GM18519 (cell line): ENCODE results near the gene PRKCQ.
"Not testable (repeated sequence)": the region's sequence is repeated elsewhere in the genome, so short reads cannot be mapped to it uniquely, and the experiment has no call there.

Experiments used
- ATAC-seq: cut with Tn5 transposase; IDR thresholded peaks from one replicate; pipeline ENCODE4 v1.9.1; 2021; ENCODE audit warnings: mild to moderate bottlenecking, moderate library complexity; ENCODE audit not compliant: unreplicated experiment, low FRiP score

The PRKCQ gene

GRCh38 chr10:6497620-6498019 is 82.5 kb downstream of the PRKCQ start:
- ATAC-seq, result no peak

DNA sequence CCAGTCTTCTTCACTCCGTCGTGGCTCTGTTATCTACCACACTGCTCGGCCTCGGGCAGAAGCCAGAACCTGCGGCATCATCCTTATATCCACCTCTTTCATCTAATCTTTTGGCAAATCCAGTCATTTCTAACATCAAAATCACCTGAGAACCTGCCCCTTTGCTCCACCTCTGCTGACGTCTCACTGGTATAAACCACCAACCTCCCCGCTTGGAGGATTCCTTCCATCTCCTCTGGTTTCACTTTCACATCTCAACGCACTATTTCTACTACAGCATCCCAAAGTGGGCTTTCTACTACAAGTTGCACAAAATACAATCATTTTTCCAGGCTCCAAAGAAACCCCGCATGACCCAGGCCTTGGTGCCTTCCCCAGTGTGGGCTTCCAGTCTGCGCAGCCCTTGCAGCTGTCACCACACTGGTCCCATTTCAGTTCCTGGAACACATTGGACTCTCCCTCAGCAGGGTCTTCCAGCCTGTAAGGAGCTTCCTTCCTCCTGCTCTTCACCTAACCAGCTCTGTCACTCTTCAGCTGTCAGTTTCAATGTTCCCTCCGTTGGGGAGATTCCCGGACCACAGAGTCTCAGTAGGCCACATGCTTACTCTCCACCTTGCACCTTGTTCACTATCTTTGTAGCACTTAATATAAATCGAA is 85.0 kb downstream of the PRKCQ start:
- ATAC-seq, result no peak

- no peak for ATAC-seq
Observed at GRCh38 chr10:6494442-6494819, 85.6 kb downstream of the PRKCQ start.

DNA sequence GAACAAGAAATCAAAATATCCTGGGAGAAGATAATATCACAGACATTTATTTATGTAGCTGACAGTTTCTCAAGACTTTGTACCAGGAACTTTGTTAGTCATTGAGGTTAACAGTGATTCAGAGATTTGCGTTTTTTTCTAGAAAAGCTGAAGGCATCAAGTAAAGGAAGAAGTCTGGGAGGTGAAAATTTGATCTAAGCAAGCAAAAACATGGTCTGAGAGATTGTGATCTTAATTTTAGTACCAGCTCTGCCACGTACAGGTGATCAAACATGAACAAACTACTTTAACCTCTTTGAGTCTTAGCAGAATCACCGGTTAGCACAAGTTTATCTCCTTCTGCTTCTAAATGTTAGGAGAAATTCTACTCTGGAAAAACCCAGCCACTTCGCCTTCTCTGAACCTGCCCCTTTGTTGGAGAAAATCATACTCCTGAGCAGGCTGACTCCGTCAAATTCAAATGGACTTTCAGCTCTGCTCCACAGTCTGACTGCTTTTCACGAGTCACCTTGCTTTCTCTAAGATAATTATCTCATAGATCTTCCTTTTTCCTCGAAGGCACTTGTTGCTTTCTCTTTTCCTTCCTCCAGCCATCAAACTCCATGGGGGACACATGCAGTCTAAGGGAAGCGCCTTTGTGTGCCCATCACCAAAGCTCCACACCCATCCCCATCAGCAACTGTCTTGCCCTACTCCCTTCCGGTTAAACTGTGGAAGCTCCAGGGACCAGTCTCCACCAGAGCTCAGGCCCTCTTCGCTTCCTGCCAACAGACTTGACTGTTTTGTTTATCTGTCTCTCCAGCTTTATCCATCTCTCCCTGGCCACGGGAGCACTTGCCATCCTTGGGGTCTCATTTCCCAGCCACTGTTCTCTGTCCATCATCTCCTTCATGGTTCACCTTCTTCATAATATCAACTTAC is 86.3 kb downstream of the PRKCQ start:
- ATAC-seq, result no peak

GRCh38 chr10:6492896-6493295 is 87.2 kb downstream of the PRKCQ start:
- no peak for ATAC-seq

DNA sequence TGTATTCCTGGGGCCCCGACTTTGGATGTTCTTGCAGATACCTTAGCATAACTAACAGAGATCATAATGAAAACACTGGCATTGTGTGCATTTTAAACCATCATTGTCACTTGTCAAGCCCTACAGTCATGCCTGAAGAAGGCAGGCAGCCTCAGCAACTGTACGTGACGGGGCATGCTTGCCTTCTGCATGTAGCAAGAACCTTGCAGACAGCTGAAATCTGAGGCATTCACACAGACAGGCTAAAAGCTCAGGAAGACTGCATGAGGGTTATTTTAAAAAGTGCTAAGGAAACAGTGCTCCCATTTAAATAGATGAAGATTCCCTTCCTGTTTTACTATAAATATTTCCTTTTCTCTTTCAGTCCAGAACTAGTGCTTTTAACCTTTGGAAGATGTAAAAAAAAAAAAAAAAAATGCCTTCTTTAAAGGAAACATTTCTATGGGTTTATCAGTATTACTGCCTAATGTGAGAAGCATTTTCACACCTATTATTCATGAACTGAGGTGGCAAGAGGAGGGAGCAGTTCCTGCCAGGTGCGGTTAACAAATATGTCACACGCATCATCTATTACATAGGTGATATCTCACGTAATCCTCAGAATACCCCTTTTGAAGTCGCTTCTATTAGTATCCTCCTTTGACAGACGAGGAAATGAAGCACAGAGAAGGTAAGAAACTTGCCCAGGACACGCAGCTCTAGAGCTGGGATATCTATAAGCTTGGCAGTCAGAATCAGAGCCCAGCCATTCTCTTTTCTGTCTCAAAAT is 88.1 kb downstream of the PRKCQ start:
- no peak for ATAC-seq

DNA sequence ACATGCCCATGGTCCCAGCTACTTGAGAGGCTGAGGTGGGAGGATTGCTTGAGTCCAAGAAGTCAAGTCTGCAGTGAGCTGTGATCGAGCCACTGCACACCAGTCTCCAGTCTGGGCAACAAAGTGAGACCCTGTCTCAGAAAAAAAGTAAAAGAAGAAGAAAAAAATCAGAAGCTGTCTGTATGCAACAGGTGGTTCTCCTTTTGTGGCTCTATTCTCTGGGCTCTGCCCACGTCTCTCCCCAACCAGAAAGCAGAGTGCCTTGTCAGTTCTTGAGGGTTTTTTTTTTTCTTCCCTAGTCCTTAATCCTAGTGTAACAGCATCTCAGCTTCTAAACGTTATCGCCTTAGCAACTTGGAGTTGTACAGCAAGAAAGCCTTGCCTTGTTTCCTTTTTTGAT is 89.5 kb downstream of the PRKCQ start:
- no peak for ATAC-seq

GRCh38 chr10:6487920-6488319 is 92.2 kb downstream of the PRKCQ start:
- no peak for ATAC-seq

DNA sequence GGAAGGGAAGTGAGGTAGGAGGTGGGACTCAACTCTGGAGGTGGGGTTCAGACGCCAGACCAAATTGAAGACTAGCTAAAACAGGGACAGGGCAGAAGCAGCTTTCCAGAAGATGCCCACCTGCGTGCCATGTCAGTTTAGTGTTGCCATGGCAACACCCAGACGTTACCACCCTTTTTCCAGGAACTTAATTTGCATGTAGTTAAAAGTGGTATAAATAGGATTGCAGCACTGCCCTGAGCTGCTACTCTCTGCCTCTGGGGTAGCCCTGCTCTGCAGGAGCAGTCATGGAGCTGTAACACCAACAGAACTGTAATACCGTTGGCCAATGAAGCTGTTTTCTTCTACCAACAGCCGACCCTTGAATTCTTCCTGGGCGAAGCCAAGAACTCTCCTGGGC is 93.8 kb downstream of the PRKCQ start:
- no peak for ATAC-seq

GRCh38 chr10:6482737-6483357 is 97.2 kb downstream of the PRKCQ start:
- no peak for ATAC-seq

GRCh38 chr10:6478722-6479121 is 101.4 kb downstream of the PRKCQ start:
- ATAC-seq, result no peak

GRCh38 chr10:6476989-6477388 is 103.1 kb downstream of the PRKCQ start:
- no peak for ATAC-seq

DNA sequence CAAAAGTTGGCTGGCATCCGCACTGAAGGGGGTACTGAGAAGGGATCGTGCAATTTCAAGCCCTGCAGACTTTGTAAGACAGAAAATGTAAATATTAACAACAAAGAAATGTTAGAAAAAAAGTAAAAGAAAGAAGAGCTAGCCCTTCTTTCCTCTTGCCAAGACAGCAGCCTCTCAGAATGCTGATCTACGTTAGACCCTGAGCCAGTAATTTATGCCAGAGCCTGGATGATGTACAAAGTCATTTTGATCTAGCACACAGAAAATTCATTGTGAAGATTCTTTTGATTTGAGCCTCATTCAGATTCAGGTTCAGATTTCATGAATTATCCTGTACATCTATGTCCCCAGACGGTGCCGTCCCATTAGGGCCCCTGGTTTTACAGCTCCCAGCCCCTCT is 105.2 kb downstream of the PRKCQ start:
- ATAC-seq, result no peak

- peak; percentile 80 for ATAC-seq
Observed at GRCh38 chr10:6473901-6474370, 106.1 kb downstream of the PRKCQ start.

GRCh38 chr10:6473430-6473829 is 106.6 kb downstream of the PRKCQ start:
- ATAC-seq, result peak; percentile 49

DNA sequence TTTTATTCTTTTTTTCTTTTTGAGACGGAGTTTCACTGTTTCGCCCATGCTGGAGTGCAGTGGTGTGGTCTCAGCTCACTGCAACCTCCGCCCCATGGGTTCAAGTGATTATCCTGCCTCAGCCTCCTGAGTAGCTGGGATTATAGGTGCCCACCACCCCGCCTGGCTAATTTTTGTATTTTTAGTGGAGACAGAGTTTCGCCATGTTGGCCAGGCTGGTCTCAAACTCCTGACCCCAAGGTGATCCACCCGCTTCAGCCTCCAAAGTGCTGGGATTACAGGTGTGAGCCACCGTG is 107.4 kb downstream of the PRKCQ start:
- not testable (repeated sequence) for ATAC-seq

- no peak for ATAC-seq
Observed at GRCh38 chr10:6470894-6471618, 109.0 kb downstream of the PRKCQ start.

- no peak for ATAC-seq
Observed at GRCh38 chr10:6469661-6470060, 110.4 kb downstream of the PRKCQ start.

DNA sequence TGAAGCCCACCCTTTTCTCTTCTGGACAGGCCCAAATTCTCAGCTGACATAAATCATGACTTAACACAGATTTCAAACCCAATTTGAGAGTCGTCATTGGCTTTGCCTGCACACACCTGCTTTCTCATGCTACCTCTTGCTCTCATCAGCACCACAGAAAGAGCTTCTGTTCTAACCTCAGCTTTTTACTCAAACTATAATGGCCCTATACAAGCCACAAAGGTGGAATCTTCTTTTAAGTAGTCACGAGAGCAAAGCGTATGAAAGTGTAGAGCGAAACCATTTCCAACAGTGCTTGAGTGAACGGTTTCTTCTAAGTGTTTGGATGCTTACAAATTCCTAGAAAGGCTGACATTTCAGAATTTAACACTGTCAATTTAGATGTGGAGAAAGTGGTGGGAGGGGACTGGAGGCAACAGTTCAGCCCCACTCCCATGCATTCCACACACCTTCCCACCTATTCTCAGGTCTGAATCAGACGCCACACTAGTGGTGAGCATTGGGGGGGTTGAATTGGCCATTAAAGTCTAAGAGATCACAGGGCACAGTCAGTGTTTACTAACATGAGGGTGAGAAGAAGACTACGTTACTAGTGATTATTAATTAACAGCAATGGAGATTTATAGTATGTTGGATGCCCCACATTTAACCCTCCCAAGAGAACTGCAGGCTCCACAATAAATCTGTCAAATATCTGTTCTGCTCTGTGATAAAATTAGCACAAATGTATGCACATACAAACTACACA is 114.0 kb downstream of the PRKCQ start:
- ATAC-seq, result no peak
